ENCODE results near the gene SIT1. TPM values are rescaled to one million over a fixed set of nuclear protein-coding genes. Genes with fewer than 3 reads are reported as not detected.

The SIT1 gene
- total RNA-seq, 1 donor from 2014 or later = 1.0 TPM

DNA sequence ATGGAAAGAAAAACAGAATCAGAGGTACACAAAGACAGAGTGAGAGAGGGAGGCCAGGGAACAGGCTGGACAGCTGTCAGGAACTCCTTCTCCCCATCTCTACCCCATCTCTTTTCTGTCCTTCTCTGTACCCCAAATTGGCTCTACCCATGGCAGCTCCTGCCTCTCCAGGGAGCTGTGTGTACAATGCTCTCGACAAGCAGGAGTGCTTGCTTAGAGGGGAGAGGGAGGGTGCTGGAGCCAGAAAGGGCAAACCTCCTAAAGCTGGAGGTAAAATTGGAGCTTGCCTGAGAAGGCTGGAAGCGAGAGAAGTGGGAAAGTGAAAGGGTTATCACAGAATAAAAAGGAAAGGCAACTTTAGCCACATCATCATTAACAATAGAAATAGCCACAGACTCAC, 32.6 kb upstream of the SIT1 start:
- Histone ChIP-seq H3K9me3 (ENCODE audit: control insufficient read depth in 3 of 3, low read length in 3 of 3) (no peaks in the 10 kb centered on the region), H3K27me3 (ENCODE audit: control insufficient read depth in 3 of 3, insufficient read depth in 3 of 3, low read length in 3 of 3) (no peaks in the 10 kb centered on the region), H3K36me3 (ENCODE audit: control insufficient read depth in 3 of 3, insufficient read depth in 3 of 3, low read length in 3 of 3) (peaks cover 49 to 53% (median 49%) of the 10 kb centered on the region in 3 donors), H3K9ac (ENCODE audit: low read depth in 1 of 3, low read length in 3 of 3) (no peak overlapping the region), H3K27ac (ENCODE audit: low read depth, low read length) (peak overlapping the region; percentile 98), H3K4me3 (ENCODE audit: low read length in 3 of 3) (no peak overlapping the region), H3K4me1 (ENCODE audit: control insufficient read depth in 3 of 3, insufficient read depth in 3 of 3, low read length in 3 of 3) (peaks cover 27 to 62% (median 29%) of the 10 kb centered on the region in 3 donors)

- peaks cover 45 to 48% (median 48%) of the 10 kb centered on the region in 3 donors for H3K36me3 ChIP-seq (ENCODE audit: control insufficient read depth in 3 of 3, insufficient read depth in 3 of 3, low read length in 3 of 3)
- H3K9ac ChIP-seq (ENCODE audit: low read depth in 1 of 3, low read length in 3 of 3) = peak overlapping the region in 1 of 3 donors; percentile 20
- peaks cover 23 to 56% (median 27%) of the 10 kb centered on the region in 3 donors for H3K4me1 ChIP-seq (ENCODE audit: control insufficient read depth in 3 of 3, insufficient read depth in 3 of 3, low read length in 3 of 3)
These were observed 32.0 kb upstream of the SIT1 start for GRCh38 chr9:35682520-35683315.

DNA sequence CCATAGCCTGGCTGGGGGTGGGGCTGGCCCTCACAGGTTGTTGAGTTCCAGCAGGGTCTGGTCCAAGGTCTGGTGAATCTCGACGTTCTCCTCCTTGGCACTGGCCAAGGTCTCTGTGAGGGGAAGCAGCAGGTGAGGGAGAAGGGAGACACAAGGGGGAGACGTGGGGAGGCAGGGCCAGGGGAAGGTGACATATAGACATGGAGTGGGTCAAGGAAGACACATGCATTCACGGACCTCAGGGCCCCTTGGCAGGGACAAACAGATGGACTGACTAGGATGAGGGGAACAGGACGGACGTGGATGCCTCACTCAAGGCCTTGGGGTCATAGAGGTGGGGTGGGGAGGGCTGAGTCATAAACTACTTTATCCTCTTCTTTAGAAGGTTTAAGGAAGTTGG, 31.3 kb upstream of the SIT1 start:
- Histone ChIP-seq H3K36me3 (ENCODE audit: control insufficient read depth in 3 of 3, insufficient read depth in 3 of 3, low read length in 3 of 3) (peaks cover 41 to 42% (median 42%) of the 10 kb centered on the region in 3 donors), H3K9me3 (ENCODE audit: control insufficient read depth in 3 of 3, low read length in 3 of 3) (no peaks in the 10 kb centered on the region), H3K27me3 (ENCODE audit: control insufficient read depth in 3 of 3, insufficient read depth in 3 of 3, low read length in 3 of 3) (no peaks in the 10 kb centered on the region), H3K4me1 (ENCODE audit: control insufficient read depth in 3 of 3, insufficient read depth in 3 of 3, low read length in 3 of 3) (peaks cover 20 to 51% (median 24%) of the 10 kb centered on the region in 3 donors), H3K9ac (ENCODE audit: low read depth in 1 of 3, low read length in 3 of 3) (peak overlapping the region in 1 of 3 donors; percentile 20), H3K4me3 (ENCODE audit: low read length in 3 of 3) (no peak overlapping the region), H3K27ac (ENCODE audit: low read depth, low read length) (peak overlapping the region; percentile 98)

More at GRCh38 chr9:35682520-35683315, 32.0 kb upstream of the SIT1 start:
- Histone ChIP-seq H3K9me3 (ENCODE audit: control insufficient read depth in 3 of 3, low read length in 3 of 3) (no peaks in the 10 kb centered on the region), H3K27me3 (ENCODE audit: control insufficient read depth in 3 of 3, insufficient read depth in 3 of 3, low read length in 3 of 3) (no peaks in the 10 kb centered on the region), H3K27ac (ENCODE audit: low read depth, low read length) (peak overlapping the region; percentile 98), H3K4me3 (ENCODE audit: low read length in 3 of 3) (no peak overlapping the region)

DNA sequence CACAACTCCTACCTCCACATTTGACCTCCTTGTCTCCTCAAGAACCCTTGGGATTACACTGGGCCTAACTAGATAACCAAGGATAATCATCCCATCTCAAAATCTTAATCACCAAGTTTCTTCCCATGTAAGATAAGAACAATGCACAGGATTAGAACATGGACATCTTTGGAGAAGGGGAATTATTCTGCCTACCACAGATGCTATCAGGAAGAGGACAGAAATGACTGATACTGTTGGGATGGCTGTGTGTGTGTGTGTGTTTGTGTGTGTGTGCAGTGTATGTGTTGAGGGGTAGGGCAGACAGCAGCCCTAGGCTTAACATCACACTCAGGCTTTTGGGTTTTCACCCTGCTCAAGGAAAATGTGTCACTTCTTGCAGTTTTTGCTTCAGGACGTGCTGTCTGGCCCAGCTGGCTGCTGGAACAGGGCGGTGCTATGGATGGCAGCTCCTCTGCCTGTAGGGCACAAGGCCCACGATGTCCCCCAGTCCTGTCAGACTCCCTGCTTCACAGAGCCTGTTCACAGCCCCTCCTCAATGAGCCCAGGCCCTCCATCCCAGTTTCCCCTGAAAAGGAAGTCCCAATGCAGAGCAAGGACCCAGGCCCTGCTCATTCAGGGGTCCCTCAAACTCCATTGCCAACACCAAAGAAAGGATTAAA, 30.7 kb upstream of the SIT1 start:
- Histone ChIP-seq H3K4me1 (ENCODE audit: control insufficient read depth in 3 of 3, insufficient read depth in 3 of 3, low read length in 3 of 3) (peaks cover 17 to 46% (median 22%) of the 10 kb centered on the region in 3 donors), H3K27ac (ENCODE audit: low read depth, low read length) (peak overlapping the region; percentile 98), H3K4me3 (ENCODE audit: low read length in 3 of 3) (no peak overlapping the region), H3K36me3 (ENCODE audit: control insufficient read depth in 3 of 3, insufficient read depth in 3 of 3, low read length in 3 of 3) (peaks cover 38 to 39% (median 38%) of the 10 kb centered on the region in 3 donors), H3K9ac (ENCODE audit: low read depth in 1 of 3, low read length in 3 of 3) (peak overlapping the region in 2 of 3 donors; percentile 3 to 20), H3K9me3 (ENCODE audit: control insufficient read depth in 3 of 3, low read length in 3 of 3) (no peaks in the 10 kb centered on the region), H3K27me3 (ENCODE audit: control insufficient read depth in 3 of 3, insufficient read depth in 3 of 3, low read length in 3 of 3) (peaks cover 0 to under 1% (median 0%) of the 10 kb centered on the region in 3 donors)

- H3K36me3 ChIP-seq (ENCODE audit: control insufficient read depth in 3 of 3, insufficient read depth in 3 of 3, low read length in 3 of 3) = peaks cover 31 to 32% (median 31%) of the 10 kb centered on the region in 3 donors
- H3K9ac ChIP-seq (ENCODE audit: low read depth in 1 of 3, low read length in 3 of 3) = no peak overlapping the region
- H3K27ac ChIP-seq (ENCODE audit: low read depth, low read length) = no peak overlapping the region
- H3K4me1 ChIP-seq (ENCODE audit: control insufficient read depth in 3 of 3, insufficient read depth in 3 of 3, low read length in 3 of 3) = peaks cover 15 to 44% (median 22%) of the 10 kb centered on the region in 3 donors
- H3K27me3 ChIP-seq (ENCODE audit: control insufficient read depth in 3 of 3, insufficient read depth in 3 of 3, low read length in 3 of 3) = peaks cover 0 to 3% (median 0%) of the 10 kb centered on the region in 3 donors
- no peak overlapping the region for H3K4me3 ChIP-seq (ENCODE audit: low read length in 3 of 3)
- H3K9me3 ChIP-seq (ENCODE audit: control insufficient read depth in 3 of 3, low read length in 3 of 3) = no peaks in the 10 kb centered on the region
These were observed 29.8 kb upstream of the SIT1 start for GRCh38 chr9:35680331-35681105.

GRCh38 chr9:35679766-35680330, 29.1 kb upstream of the SIT1 start:
- H3K27ac ChIP-seq (ENCODE audit: low read depth, low read length) = no peak overlapping the region
- peaks cover 9 to 40% (median 17%) of the 10 kb centered on the region in 3 donors for H3K4me1 ChIP-seq (ENCODE audit: control insufficient read depth in 3 of 3, insufficient read depth in 3 of 3, low read length in 3 of 3)

GRCh38 chr9:35679091-35679490, 28.4 kb upstream of the SIT1 start:
- Histone ChIP-seq H3K36me3 (ENCODE audit: control insufficient read depth in 3 of 3, insufficient read depth in 3 of 3, low read length in 3 of 3) (peaks cover 17 to 18% (median 17%) of the 10 kb centered on the region in 3 donors), H3K9ac (ENCODE audit: low read depth in 1 of 3, low read length in 3 of 3) (no peak overlapping the region), H3K27ac (ENCODE audit: low read depth, low read length) (no peak overlapping the region), H3K4me1 (ENCODE audit: control insufficient read depth in 3 of 3, insufficient read depth in 3 of 3, low read length in 3 of 3) (peaks cover 7 to 33% (median 9%) of the 10 kb centered on the region in 3 donors), H3K4me3 (ENCODE audit: low read length in 3 of 3) (no peak overlapping the region), H3K27me3 (ENCODE audit: control insufficient read depth in 3 of 3, insufficient read depth in 3 of 3, low read length in 3 of 3) (peaks cover 0 to 6% (median 0%) of the 10 kb centered on the region in 3 donors), H3K9me3 (ENCODE audit: control insufficient read depth in 3 of 3, low read length in 3 of 3) (no peaks in the 10 kb centered on the region)

More at GRCh38 chr9:35679766-35680330, 29.1 kb upstream of the SIT1 start:
- Histone ChIP-seq H3K4me3 (ENCODE audit: low read length in 3 of 3) (no peak overlapping the region), H3K9me3 (ENCODE audit: control insufficient read depth in 3 of 3, low read length in 3 of 3) (no peaks in the 10 kb centered on the region), H3K36me3 (ENCODE audit: control insufficient read depth in 3 of 3, insufficient read depth in 3 of 3, low read length in 3 of 3) (peaks cover 24 to 26% (median 25%) of the 10 kb centered on the region in 3 donors), H3K9ac (ENCODE audit: low read depth in 1 of 3, low read length in 3 of 3) (no peak overlapping the region), H3K27me3 (ENCODE audit: control insufficient read depth in 3 of 3, insufficient read depth in 3 of 3, low read length in 3 of 3) (peaks cover 0 to 6% (median 0%) of the 10 kb centered on the region in 3 donors)

DNA sequence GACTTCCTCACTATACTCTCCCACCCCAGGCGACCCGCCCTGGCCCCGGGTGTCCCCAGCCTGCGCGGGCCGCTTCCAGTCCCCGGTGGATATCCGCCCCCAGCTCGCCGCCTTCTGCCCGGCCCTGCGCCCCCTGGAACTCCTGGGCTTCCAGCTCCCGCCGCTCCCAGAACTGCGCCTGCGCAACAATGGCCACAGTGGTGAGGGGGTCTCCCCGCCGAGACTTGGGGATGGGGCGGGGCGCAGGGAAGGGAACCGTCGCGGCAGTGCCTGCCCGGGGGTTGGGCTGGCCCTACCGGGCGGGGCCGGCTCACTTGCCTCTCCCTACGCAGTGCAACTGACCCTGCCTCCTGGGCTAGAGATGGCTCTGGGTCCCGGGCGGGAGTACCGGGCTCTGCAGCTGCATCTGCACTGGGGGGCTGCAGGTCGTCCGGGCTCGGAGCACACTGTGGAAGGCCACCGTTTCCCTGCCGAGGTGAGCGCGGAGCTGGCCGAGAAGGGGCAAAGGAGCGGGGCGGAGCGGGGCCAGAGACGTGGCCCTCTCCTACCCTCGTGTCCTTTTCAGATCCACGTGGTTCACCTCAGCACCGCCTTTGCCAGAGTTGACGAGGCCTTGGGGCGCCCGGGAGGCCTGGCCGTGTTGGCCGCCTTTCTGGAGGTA, 25.1 kb upstream of the SIT1 start:
- no peak overlapping the region for H3K27ac ChIP-seq (ENCODE audit: low read depth, low read length)
- H3K27me3 ChIP-seq (ENCODE audit: control insufficient read depth in 3 of 3, insufficient read depth in 3 of 3, low read length in 3 of 3) = peaks cover 0 to 6% (median 0%) of the 10 kb centered on the region in 3 donors
- H3K9me3 ChIP-seq (ENCODE audit: control insufficient read depth in 3 of 3, low read length in 3 of 3) = no peaks in the 10 kb centered on the region
- H3K9ac ChIP-seq (ENCODE audit: low read depth in 1 of 3, low read length in 3 of 3) = peak overlapping the region; percentile 51 to 70 (median 53)
- H3K4me3 ChIP-seq (ENCODE audit: low read length in 3 of 3) = peak overlapping the region; percentile 59 to 64 (median 61)
- H3K36me3 ChIP-seq (ENCODE audit: control insufficient read depth in 3 of 3, insufficient read depth in 3 of 3, low read length in 3 of 3) = no peaks in the 10 kb centered on the region
- H3K4me1 ChIP-seq (ENCODE audit: control insufficient read depth in 3 of 3, insufficient read depth in 3 of 3, low read length in 3 of 3) = peaks cover 19 to 22% (median 19%) of the 10 kb centered on the region in 3 donors

DNA sequence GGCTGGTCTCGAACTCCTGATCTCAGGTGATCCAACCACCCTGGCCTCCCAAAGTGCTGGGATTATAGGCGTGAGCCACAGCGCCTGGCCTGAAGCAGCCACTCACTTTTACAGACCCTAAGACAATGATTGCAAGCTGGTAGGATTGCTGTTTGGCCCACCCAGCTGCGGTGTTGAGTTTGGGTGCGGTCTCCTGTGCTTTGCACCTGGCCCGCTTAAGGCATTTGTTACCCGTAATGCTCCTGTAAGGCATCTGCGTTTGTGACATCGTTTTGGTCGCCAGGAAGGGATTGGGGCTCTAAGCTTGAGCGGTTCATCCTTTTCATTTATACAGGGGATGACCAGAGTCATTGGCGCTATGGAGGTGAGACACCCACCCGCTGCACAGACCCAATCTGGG, 24.5 kb upstream of the SIT1 start:
- H3K9ac ChIP-seq (ENCODE audit: low read depth in 1 of 3, low read length in 3 of 3) = no peak overlapping the region

More for the DNA sequence above, 24.5 kb upstream of the SIT1 start:
- Histone ChIP-seq H3K4me1 (ENCODE audit: control insufficient read depth in 3 of 3, insufficient read depth in 3 of 3, low read length in 3 of 3) (peaks cover 19 to 22% (median 19%) of the 10 kb centered on the region in 3 donors), H3K36me3 (ENCODE audit: control insufficient read depth in 3 of 3, insufficient read depth in 3 of 3, low read length in 3 of 3) (no peaks in the 10 kb centered on the region), H3K27ac (ENCODE audit: low read depth, low read length) (no peak overlapping the region), H3K4me3 (ENCODE audit: low read length in 3 of 3) (peak overlapping the region in 2 of 3 donors; percentile 61 to 64), H3K27me3 (ENCODE audit: control insufficient read depth in 3 of 3, insufficient read depth in 3 of 3, low read length in 3 of 3) (peaks cover 0 to 6% (median 0%) of the 10 kb centered on the region in 3 donors), H3K9me3 (ENCODE audit: control insufficient read depth in 3 of 3, low read length in 3 of 3) (no peaks in the 10 kb centered on the region)

Data from skeletal muscle tissue (tissue), 4 donors.